ENCODE measurements around the gene VPS13A. TPM values are rescaled to one million over a fixed set of nuclear protein-coding genes. Genes with fewer than 3 reads are reported as not detected.

The VPS13A gene
- total and polyA plus RNA-seq, 2 of the 13 experiments (the other 11 are each of a cell fraction or from before 2014, with no cell fraction given) = 20.4 to 20.7 TPM

DNA sequence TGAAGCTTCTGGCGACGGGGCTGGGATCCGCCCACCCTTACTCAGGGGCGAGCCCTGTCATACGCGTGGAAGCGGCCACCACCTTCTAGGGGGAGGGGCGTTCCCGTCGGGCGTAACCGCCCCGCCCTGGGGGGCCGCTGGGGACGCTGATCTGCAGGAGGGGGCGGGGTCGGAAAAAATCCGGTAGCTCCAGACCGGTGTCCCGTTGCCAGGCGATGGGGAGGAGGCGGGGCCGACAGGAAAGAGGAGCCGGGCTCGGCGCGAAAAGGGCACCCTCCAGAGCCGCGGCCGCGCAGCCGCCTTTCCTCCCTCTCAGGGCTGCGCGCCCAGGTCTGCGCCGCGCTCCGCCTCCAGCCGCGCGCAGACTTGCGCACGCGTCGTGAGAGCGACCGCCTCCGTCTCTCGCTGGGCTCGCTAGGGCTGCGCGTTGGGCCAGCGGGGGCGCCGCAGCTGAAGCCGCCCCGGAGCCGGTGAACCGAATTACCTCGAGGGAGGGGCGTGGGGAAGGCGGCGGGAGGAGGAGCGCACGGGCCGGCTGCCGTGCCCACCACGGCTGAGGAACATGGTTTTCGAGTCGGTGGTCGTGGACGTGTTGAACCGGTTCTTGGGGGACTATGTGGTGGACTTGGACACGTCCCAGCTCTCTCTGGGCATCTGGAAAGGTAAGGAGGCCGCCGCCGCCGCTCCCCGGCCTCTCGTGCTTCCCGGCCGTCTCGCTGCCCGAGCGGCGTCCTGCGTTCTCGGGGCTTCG is at the start of gene VPS13A (continued):
- no peak for TF ChIP-seq TERF1 (CRISPR knock-in tag; IDR thresholded peaks at IDR 0.05)
- peak; percentile 77 to 86; a peak in 3 of 4 replicates for TF ChIP-seq HMGXB4 (CRISPR knock-in tag; IDR thresholded peaks at IDR 0.05; ENCODE audit: borderline replicate concordance in 1 of 2, low read depth in 1 of 2)
- TF ChIP-seq HDAC2 (CRISPR knock-in tag; IDR thresholded peaks at IDR 0.05) = no peak; the same call in 1 of the 2 replicates
- TF ChIP-seq TGIF2 (CRISPR knock-in tag; IDR thresholded peaks at IDR 0.05) = 0 out of 2 replicates have a peak, but pooled peaks have one; percentile 17
- TF ChIP-seq TARDBP (CRISPR knock-in tag; IDR thresholded peaks at IDR 0.05) = peak; percentile 31; the same call in 1 of the 2 replicates
- no peak for TF ChIP-seq LBX2 (CRISPR knock-in tag; IDR thresholded peaks at IDR 0.05; ENCODE audit: borderline replicate concordance)
- TF ChIP-seq, protein P1, sequence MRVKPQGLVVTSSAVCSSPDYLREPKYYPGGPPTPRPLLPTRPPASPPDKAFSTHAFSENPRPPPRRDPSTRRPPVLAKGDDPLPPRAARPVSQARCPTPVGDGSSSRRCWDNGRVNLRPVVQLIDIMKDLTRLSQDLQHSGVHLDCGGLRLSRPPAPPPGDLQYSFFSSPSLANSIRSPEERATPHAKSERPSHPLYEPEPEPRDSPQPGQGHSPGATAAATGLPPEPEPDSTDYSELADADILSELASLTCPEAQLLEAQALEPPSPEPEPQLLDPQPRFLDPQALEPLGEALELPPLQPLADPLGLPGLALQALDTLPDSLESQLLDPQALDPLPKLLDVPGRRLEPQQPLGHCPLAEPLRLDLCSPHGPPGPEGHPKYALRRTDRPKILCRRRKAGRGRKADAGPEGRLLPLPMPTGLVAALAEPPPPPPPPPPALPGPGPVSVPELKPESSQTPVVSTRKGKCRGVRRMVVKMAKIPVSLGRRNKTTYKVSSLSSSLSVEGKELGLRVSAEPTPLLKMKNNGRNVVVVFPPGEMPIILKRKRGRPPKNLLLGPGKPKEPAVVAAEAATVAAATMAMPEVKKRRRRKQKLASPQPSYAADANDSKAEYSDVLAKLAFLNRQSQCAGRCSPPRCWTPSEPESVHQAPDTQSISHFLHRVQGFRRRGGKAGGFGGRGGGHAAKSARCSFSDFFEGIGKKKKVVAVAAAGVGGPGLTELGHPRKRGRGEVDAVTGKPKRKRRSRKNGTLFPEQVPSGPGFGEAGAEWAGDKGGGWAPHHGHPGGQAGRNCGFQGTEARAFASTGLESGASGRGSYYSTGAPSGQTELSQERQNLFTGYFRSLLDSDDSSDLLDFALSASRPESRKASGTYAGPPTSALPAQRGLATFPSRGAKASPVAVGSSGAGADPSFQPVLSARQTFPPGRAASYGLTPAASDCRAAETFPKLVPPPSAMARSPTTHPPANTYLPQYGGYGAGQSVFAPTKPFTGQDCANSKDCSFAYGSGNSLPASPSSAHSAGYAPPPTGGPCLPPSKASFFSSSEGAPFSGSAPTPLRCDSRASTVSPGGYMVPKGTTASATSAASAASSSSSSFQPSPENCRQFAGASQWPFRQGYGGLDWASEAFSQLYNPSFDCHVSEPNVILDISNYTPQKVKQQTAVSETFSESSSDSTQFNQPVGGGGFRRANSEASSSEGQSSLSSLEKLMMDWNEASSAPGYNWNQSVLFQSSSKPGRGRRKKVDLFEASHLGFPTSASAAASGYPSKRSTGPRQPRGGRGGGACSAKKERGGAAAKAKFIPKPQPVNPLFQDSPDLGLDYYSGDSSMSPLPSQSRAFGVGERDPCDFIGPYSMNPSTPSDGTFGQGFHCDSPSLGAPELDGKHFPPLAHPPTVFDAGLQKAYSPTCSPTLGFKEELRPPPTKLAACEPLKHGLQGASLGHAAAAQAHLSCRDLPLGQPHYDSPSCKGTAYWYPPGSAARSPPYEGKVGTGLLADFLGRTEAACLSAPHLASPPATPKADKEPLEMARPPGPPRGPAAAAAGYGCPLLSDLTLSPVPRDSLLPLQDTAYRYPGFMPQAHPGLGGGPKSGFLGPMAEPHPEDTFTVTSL (CRISPR knock-in tag; IDR thresholded peaks at IDR 0.05; ENCODE audit: borderline replicate concordance) = 0 out of 2 replicates have a peak, but pooled peaks have one; percentile 3
- no peak; the same call in 1 of the 2 replicates for TF ChIP-seq KAT7 (CRISPR knock-in tag; IDR thresholded peaks at IDR 0.05; ENCODE audit: borderline replicate concordance)
- peak; percentile 48 for TF ChIP-seq DMAP1 (CRISPR knock-in tag; IDR thresholded peaks at IDR 0.05)
- 0 out of 2 replicates have a peak, but pooled peaks have one; percentile 33 for TF ChIP-seq ZBTB38 (CRISPR knock-in tag; IDR thresholded peaks at IDR 0.05)
- TF ChIP-seq MYPOP (CRISPR knock-in tag; IDR thresholded peaks at IDR 0.05) = peak; percentile 99
- no peak for TF ChIP-seq RXRB (CRISPR knock-in tag; IDR thresholded peaks at IDR 0.05; ENCODE audit: borderline replicate concordance)
- TF ChIP-seq IRF9 (CRISPR knock-in tag; IDR thresholded peaks at IDR 0.05; ENCODE audit: borderline replicate concordance) = peak; percentile 89; the same call in 1 of the 2 replicates
- TF ChIP-seq KDM2A (CRISPR knock-in tag; IDR thresholded peaks at IDR 0.05; ENCODE audit: borderline replicate concordance, low read depth) = peak; percentile 68; the same call in 1 of the 2 replicates
- TF ChIP-seq TAF15 (IDR thresholded peaks at IDR 0.05; ENCODE audit: low read depth, low read length, poor library complexity, severe bottlenecking) = no peak
- TF ChIP-seq ZNF775 (CRISPR knock-in tag; IDR thresholded peaks at IDR 0.05; ENCODE audit: borderline replicate concordance) = no peak

Data from HepG2 (cell line).